ENCODE data around the gene MTR.

DNA sequence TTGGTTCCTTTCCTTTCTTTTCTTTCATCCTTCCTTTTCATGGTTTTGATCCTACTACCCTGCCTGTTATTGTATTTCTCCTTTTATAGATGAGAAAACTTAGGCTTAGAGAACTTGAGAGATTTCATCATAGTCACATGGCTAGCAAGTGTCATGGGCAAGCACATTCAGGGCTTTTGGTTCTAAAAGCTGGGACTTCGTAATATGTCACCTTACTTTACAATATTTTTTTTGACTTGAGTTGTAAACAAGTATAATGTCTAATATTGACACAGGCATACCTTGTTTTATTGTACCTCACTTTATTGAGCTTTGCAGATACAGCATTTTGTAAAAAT, 70.7 kb downstream of the MTR start:
- TF ChIP-seq, protein P1, sequence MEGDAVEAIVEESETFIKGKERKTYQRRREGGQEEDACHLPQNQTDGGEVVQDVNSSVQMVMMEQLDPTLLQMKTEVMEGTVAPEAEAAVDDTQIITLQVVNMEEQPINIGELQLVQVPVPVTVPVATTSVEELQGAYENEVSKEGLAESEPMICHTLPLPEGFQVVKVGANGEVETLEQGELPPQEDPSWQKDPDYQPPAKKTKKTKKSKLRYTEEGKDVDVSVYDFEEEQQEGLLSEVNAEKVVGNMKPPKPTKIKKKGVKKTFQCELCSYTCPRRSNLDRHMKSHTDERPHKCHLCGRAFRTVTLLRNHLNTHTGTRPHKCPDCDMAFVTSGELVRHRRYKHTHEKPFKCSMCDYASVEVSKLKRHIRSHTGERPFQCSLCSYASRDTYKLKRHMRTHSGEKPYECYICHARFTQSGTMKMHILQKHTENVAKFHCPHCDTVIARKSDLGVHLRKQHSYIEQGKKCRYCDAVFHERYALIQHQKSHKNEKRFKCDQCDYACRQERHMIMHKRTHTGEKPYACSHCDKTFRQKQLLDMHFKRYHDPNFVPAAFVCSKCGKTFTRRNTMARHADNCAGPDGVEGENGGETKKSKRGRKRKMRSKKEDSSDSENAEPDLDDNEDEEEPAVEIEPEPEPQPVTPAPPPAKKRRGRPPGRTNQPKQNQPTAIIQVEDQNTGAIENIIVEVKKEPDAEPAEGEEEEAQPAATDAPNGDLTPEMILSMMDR (conservative IDR thresholded peaks at IDR 0.05 in 1 of 2, IDR thresholded peaks at IDR 0.05 in 1 of 2; ENCODE audit: extremely low read depth in 1 of 2, insufficient read depth in 1 of 2, low read depth in 1 of 2, low read length in 2 of 2), result no peak
- no peak for TF ChIP-seq EZH2 (IDR thresholded peaks at IDR 0.05; ENCODE audit: borderline replicate concordance, low read length)

All from mammary epithelial cell (primary cell).